Coronary artery (tissue), 2 donors: ENCODE measurements around the gene TRPC4.

Experiments used
- DNase-seq: peaks from one replicate; pipeline ENCODE4 v3.0.0-alpha.2; 2017; ENCODE audit warnings: low spot score
- H3K27ac ChIP-seq, 2 donors: fragments of 200-600 bp; sonication (generic); one replicate each; pipeline ENCODE4 v1.5.1; 2016 to 2019
- H3K4me3 ChIP-seq: fragments of 200-600 bp; sonication (generic); 2 replicates; pipeline ENCODE4 v1.5.1; 2016; ENCODE audit warnings: mild to moderate bottlenecking, moderate library complexity
- CTCF ChIP-seq: fragments of 200-600 bp; sonication (generic); IDR thresholded peaks from one replicate; pipeline ENCODE4 v1.5.1; 2019; ENCODE audit warnings: antibody characterized with exemption

The TRPC4 gene

GRCh38 chr13:37899753-37900152 lies 30.2 kb upstream of the TRPC4 start:
- DNase-seq = no peak
- H3K27ac ChIP-seq = no peak overlapping the region
- H3K4me3 ChIP-seq = no peak overlapping the region
- no peak for TF ChIP-seq CTCF

GRCh38 chr13:37893321-37893720 lies 23.7 kb upstream of the TRPC4 start:
- H3K4me3 ChIP-seq = no peak overlapping the region
- DNase-seq = no peak
- H3K27ac ChIP-seq = no peak overlapping the region
- no peak for TF ChIP-seq CTCF

GRCh38 chr13:37889820-37890219 lies 20.2 kb upstream of the TRPC4 start:
- no peak overlapping the region for H3K27ac ChIP-seq
- no peak overlapping the region for H3K4me3 ChIP-seq
- no peak for DNase-seq
- no peak for TF ChIP-seq CTCF

- Histone ChIP-seq H3K4me3 (peak overlapping the region; percentile 10), H3K27ac (no peak overlapping the region)
- TF ChIP-seq CTCF = no peak
- no peak for DNase-seq
Measured at GRCh38 chr13:37889102-37889501, 19.5 kb upstream of the TRPC4 start.

GRCh38 chr13:37886879-37887278 lies 17.3 kb upstream of the TRPC4 start:
- no peak for TF ChIP-seq CTCF
- no peak for DNase-seq
- Histone ChIP-seq H3K27ac (no peak overlapping the region), H3K4me3 (no peak overlapping the region)

- H3K4me3 ChIP-seq = peak overlapping the region; percentile 11
- TF ChIP-seq CTCF = no peak
- DNase-seq = no peak
- peak overlapping the region in 1 of 2 donors; percentile 18 for H3K27ac ChIP-seq
Measured at GRCh38 chr13:37884674-37885073, 15.1 kb upstream of the TRPC4 start.

GRCh38 chr13:37884026-37884425 lies 14.5 kb upstream of the TRPC4 start:
- no peak for TF ChIP-seq CTCF
- Histone ChIP-seq H3K4me3 (peak overlapping the region; percentile 11), H3K27ac (peak overlapping the region in 1 of 2 donors; percentile 20)
- DNase-seq = no peak
